ENCODE data around the gene FGD6. TPM values are rescaled to one million over a fixed set of nuclear protein-coding genes. Genes with fewer than 3 reads are reported as not detected.

FGD6 gene
- polyA plus RNA-seq, 1 donor (not counting 4 experiments of a cell fraction or from before 2014, with no cell fraction given): 54.2 TPM

DNA sequence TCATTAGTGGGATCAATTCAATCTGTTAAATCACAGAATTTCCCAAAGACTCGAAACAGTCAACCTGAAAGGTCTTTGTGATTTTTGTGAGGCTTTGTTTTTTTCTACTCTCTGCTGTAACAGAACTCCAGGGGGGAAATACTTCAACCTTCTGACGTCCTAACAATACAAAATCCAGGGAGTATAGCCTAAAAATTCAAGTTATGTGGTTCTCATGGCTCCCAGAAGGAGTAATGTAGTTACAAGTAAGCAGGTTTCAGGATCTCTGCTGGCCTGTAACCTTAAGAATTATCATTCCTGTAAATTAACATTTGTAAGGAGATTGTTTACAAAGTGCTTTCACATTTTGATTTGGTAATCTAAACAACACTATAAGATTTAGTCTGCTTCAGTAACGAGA lies 40.3 kb upstream of the FGD6 start:
- no peak for TF ChIP-seq EZH2 (IDR thresholded peaks at IDR 0.05; ENCODE audit: low read length)
- TF ChIP-seq, protein P1, sequence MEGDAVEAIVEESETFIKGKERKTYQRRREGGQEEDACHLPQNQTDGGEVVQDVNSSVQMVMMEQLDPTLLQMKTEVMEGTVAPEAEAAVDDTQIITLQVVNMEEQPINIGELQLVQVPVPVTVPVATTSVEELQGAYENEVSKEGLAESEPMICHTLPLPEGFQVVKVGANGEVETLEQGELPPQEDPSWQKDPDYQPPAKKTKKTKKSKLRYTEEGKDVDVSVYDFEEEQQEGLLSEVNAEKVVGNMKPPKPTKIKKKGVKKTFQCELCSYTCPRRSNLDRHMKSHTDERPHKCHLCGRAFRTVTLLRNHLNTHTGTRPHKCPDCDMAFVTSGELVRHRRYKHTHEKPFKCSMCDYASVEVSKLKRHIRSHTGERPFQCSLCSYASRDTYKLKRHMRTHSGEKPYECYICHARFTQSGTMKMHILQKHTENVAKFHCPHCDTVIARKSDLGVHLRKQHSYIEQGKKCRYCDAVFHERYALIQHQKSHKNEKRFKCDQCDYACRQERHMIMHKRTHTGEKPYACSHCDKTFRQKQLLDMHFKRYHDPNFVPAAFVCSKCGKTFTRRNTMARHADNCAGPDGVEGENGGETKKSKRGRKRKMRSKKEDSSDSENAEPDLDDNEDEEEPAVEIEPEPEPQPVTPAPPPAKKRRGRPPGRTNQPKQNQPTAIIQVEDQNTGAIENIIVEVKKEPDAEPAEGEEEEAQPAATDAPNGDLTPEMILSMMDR (optimal IDR thresholded peaks at IDR 0.05 in 1 of 3, IDR thresholded peaks at IDR 0.05 in 1 of 3, conservative IDR thresholded peaks at IDR 0.05 in 1 of 3; ENCODE audit: extremely low read depth in 1 of 3, insufficient read depth in 2 of 3, low read length in 3 of 3): no peak
- Histone ChIP-seq H3K9me3 (ENCODE audit: control insufficient read depth, low read depth, low read length) (no peaks in the 10 kb centered on the region), H3K36me3 (ENCODE audit: control insufficient read depth in 2 of 2, extremely low read depth in 1 of 2, insufficient read depth in 2 of 2, low read length in 2 of 2) (peaks cover 10 to 14% of the 10 kb centered on the region in 2 experiments), H3K4me2 (ENCODE audit: control insufficient read depth, extremely low read depth, insufficient read depth, low read depth, low read length) (no peak overlapping the region), H3K9ac (ENCODE audit: control insufficient read depth, extremely low read depth, insufficient read depth, low read length) (no peak overlapping the region), H3K9me1 (ENCODE audit: control insufficient read depth, extremely low read depth, insufficient read depth, low read length) (no peaks in the 10 kb centered on the region), H3K4me1 (ENCODE audit: control insufficient read depth, extremely low read depth, insufficient read depth, low read length) (peaks cover 19% of the 10 kb centered on the region), H3K79me2 (ENCODE audit: control insufficient read depth, insufficient read depth, low read length) (peaks cover 15% of the 10 kb centered on the region), H3K4me3 (ENCODE audit: control insufficient read depth in 2 of 3, extremely low read depth in 1 of 3, insufficient read depth in 2 of 3, low read depth in 1 of 3, low read length in 3 of 3) (no peak overlapping the region), H2AFZ (ENCODE audit: control insufficient read depth, low read length) (no peak overlapping the region), H4K20me1 (ENCODE audit: control insufficient read depth, extremely low read depth, insufficient read depth, low read length) (no peaks in the 10 kb centered on the region), H3K27me3 (ENCODE audit: control insufficient read depth, extremely low read depth, insufficient read depth, low read length) (no peaks in the 10 kb centered on the region), H3K27ac (ENCODE audit: control insufficient read depth, insufficient read depth, low read length) (peak overlapping the region; percentile 33)
- FAIRE-seq (no peak), DNase-seq (ENCODE audit: low read depth, low spot score) (no peak)
- dilution Hi-C loops (cut with MboI; ENCODE audit: extremely low pct_ligation_motif_present, low sequenced_read_pairs): no loop called here

DNA sequence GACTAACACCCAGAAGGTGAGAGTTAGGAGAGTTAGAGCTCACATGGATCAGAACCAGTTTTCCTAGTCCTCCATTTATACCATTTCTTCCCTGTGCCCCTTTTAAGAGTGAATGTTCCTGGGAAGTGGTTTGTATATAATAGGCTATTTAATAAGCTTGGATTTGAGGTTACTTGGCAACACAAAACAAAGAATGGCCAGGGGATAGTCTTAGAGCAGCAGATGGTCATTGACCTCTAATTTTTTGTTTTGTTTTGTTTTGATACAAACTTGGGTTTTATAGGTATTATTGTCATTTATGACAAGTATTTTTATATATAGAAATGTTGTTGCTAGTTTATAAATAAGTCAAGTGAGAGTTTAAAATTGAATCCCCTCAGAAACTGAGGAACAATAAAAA lies 36.1 kb upstream of the FGD6 start:
- FAIRE-seq (no peak), DNase-seq (ENCODE audit: low read depth, low spot score) (no peak)
- H3K4me1 ChIP-seq (ENCODE audit: control insufficient read depth, extremely low read depth, insufficient read depth, low read length): peaks cover 10% of the 10 kb centered on the region
- no peaks in the 10 kb centered on the region for H3K27me3 ChIP-seq (ENCODE audit: control insufficient read depth, extremely low read depth, insufficient read depth, low read length)
- dilution Hi-C loops (cut with MboI; ENCODE audit: extremely low pct_ligation_motif_present, low sequenced_read_pairs): no loop called here
- no peak overlapping the region for H2AFZ ChIP-seq (ENCODE audit: control insufficient read depth, low read length)
- peaks cover 2% of the 10 kb centered on the region for H4K20me1 ChIP-seq (ENCODE audit: control insufficient read depth, extremely low read depth, insufficient read depth, low read length)
- peaks cover 9% of the 10 kb centered on the region in 2 experiments for H3K36me3 ChIP-seq (ENCODE audit: control insufficient read depth in 2 of 2, extremely low read depth in 1 of 2, insufficient read depth in 2 of 2, low read length in 2 of 2)
- H3K4me3 ChIP-seq (ENCODE audit: control insufficient read depth in 2 of 3, extremely low read depth in 1 of 3, insufficient read depth in 2 of 3, low read depth in 1 of 3, low read length in 3 of 3): no peak overlapping the region
- H3K9me1 ChIP-seq (ENCODE audit: control insufficient read depth, extremely low read depth, insufficient read depth, low read length): no peaks in the 10 kb centered on the region
- TF ChIP-seq, protein P1 (optimal IDR thresholded peaks at IDR 0.05 in 1 of 3, IDR thresholded peaks at IDR 0.05 in 1 of 3, conservative IDR thresholded peaks at IDR 0.05 in 1 of 3; ENCODE audit: extremely low read depth in 1 of 3, insufficient read depth in 2 of 3, low read length in 3 of 3): no peak
- TF ChIP-seq EZH2 (IDR thresholded peaks at IDR 0.05; ENCODE audit: low read length): no peak
- H3K79me2 ChIP-seq (ENCODE audit: control insufficient read depth, insufficient read depth, low read length): peaks cover 34% of the 10 kb centered on the region
- no peak overlapping the region for H3K4me2 ChIP-seq (ENCODE audit: control insufficient read depth, extremely low read depth, insufficient read depth, low read depth, low read length)
- H3K9ac ChIP-seq (ENCODE audit: control insufficient read depth, extremely low read depth, insufficient read depth, low read length): no peak overlapping the region
- H3K27ac ChIP-seq (ENCODE audit: control insufficient read depth, insufficient read depth, low read length): no peak overlapping the region
- no peaks in the 10 kb centered on the region for H3K9me3 ChIP-seq (ENCODE audit: control insufficient read depth, low read depth, low read length)

Measured in keratinocyte (primary cell).